SK-N-MC (cell line): ENCODE results near the gene POU2AF2.

Source experiments
- EZH2 ChIP-seq: fragments of 200-600 bp; sonication (generic); IDR thresholded peaks from one replicate; pipeline ENCODE4 v1.6.1; 2017; ENCODE audit warnings: antibody characterized with exemption
- FOXP2 ChIP-seq: optimal IDR thresholded peaks from 2 replicates; pipeline ENCODE3; 2011; ENCODE audit warnings: mild to moderate bottlenecking, moderate library complexity; ENCODE audit not compliant: insufficient read depth; ENCODE audit errors: extremely low read length, control extremely low read depth

- TF ChIP-seq FOXP2, result no peak
- TF ChIP-seq EZH2, result no peak
These were observed 12.5 kb downstream of the POU2AF2 start for GRCh38 chr11:111258046-111258445.
